ENCODE data around the gene C9.
"Not testable (repeated sequence)": the region's sequence is repeated elsewhere in the genome, so short reads cannot be mapped to it uniquely, and the experiment has no call there.

C9 gene

GRCh38 chr5:39364367-39364766, at the start of gene C9:
Gene C9 (minus strand): TSS chr5:39364495. CDS start chr5:39364464, 31 bp downstream.
- no peak for DNase-seq

- DNase-seq = no peak
Observed at GRCh38 chr5:39413771-39414170, 49.5 kb upstream of the C9 start.

- DNase-seq = no peak
Observed at GRCh38 chr5:39412721-39413394, 48.6 kb upstream of the C9 start.

DNA sequence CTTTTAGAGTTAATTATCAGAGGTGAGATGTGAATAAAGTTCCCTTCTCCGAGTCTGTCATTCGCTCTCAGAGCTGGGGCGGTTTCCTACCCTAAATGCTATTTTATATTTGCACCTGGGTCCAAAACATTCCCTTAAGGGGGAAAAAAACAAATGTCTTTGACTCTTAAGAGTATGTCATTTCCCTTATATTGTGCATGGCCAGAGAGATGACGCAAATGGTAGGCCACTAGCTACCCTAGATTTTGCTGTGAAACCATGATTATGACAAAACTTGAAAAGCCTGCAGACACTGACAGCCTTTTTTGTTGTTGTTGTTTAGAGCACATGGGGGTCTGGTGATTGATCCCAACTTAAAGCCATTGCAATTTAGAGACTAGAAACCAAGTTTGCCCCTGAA, 47.7 kb upstream of the C9 start:
- DNase-seq = no peak

GRCh38 chr5:39411061-39411460, 46.8 kb upstream of the C9 start:
- DNase-seq = no peak

- no peak for DNase-seq
Observed at GRCh38 chr5:39409033-39409432, 44.7 kb upstream of the C9 start.

DNA sequence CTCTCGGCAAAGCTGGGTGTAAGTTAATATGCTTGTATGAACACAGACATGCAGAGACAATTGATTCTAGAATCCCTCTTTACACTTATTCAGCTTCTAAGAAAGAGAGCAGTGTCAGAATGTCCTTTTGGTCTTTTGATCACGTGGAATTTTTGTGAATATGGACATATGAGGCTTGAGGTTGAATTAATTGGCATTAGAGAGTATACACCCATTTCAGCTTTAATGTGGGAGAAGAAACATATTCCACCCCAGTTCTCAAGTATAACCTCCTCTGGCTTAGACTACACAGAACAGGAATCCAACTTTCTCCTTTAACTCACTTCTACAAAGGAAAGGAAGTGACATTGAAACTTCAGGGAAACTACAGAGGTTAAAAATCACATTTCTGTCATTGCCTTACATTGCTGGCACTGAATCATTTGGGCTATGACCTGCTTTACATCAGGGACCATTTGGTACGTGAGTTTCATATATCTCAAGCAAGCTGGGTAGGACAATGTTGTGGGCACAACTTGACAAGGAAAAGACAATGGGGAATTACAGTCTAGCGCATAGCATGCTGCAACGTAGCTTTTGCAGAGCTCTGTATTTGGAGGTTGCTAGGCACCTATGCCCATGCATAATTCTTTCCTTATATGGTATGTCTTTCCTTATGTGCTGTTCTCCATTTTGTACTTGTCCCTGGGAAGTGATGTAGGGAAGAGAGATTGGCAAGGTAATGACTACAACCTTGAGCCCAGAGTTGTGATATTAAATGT, 41.0 kb upstream of the C9 start:
- DNase-seq = no peak

DNA sequence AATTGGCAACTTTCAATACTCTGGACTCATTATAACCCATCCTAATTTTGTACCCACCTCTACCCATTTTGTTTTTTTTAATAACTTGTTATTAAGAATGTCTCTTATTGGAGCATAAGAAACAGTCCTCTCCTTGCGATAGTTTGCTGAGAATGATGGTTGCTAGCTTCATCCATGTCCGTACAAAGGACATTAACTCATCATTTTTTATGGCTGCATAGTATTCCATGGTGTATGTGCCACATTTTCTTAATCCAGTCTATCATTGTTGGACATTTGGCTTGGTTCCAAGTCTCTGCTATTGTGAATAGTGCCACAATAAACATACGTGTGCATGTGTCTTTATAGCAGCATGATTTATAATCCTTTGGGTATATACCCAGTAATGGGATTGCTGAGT, 39.5 kb upstream of the C9 start:
- not testable (repeated sequence) for DNase-seq

GRCh38 chr5:39402140-39402539, 37.8 kb upstream of the C9 start:
- DNase-seq = not testable (repeated sequence)

- DNase-seq = no peak
Observed at GRCh38 chr5:39400713-39401578, 36.7 kb upstream of the C9 start.

DNA sequence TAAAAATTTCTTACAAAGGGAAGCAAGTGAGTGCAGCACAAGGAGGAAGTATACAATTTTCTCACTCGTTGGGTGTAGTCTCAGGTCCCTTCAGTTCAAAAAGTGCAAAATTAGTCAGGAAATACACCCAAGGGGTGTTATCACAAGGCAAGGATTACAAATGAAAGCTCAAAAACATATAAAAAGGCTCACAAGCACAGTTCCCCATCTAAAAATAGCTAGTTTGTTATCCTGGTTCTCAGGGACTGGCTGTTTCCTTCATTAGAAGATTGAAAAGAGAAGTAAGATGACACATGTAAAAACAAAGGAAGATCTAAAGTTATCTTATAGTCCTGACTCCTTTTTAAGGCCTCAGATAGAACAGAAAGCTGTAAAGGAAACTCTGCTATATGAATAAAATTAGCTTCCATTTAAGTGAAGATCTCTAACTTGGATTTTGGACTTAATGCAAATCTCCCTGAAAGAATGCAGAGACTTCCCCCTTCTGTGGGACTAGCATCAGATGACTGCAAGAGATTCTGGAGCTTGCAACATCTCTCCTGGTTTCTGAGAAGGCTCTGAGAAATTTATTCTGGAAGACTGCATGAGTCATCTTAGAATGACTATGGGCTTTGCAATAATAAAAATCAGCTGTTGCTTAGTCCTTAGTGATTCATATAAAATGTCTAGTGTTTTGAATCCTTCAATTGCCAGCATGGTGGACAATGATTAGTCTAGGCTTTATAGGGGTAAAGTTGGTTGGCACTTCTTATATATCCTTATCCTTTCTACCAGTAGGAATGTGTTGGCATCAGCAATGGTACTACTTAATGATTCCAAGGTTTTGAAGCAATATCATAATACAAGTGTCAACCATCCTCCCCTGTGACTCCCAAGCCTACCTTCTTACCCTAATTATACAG, 35.1 kb upstream of the C9 start:
- peak; percentile 12 for DNase-seq

- no peak for DNase-seq
Observed at GRCh38 chr5:39396843-39397242, 32.5 kb upstream of the C9 start.

DNA sequence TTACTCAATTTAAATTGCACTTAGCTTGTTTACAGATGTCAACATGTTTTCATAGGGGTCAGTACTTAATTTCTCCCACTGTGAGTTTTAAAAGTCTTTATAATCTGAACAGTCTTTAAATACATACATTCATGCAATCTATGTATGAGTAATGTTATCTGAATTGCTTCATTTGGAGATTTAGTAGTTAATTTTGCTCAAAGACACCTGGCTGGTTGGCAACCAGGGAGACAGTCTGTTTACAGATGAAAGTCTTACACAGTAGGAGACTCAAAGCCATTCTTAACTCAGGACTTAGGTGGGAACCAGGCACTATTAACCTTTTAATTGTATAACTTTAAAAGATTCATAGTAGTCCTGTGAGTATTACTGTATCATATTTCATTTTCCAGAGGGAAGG, 31.2 kb upstream of the C9 start:
- no peak for DNase-seq

DNA sequence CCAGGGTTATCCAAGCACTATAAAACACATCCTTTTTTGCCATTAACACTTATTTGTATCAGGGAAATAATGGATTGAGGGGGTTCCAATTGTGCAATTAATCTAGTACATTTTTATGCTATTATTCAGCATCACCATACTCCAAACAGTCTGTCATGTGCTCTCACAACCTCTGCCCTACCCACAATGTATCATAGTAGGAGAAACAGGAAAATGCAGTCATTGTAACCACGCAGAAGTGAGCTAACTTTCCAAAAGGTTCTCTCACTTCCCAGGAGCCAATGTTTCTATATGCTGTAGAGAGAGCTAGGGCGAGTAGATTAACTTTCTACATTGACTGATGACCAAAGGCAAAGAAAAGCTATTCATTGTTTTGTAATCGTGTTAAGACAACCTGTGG, 30.7 kb upstream of the C9 start:
- no peak for DNase-seq

DNA sequence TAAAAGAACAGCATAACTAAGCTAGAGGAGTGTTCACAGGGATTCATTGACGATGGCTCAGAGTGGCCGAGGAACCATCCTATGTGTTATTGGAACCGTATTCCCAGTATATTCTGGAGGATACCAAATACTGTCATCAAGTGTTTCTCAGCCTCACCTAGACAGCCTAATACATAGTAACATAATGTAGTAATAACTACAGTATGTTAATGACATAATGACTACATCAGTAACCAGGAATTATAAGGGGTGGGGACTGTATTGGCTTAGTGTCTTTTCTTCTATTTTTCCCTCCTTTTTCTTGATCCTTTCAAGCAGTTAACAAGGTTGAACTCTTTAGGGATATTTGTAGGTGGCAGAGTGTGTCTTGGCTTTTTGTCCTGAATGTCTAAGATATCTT, 26.6 kb upstream of the C9 start:
- DNase-seq = no peak

DNA sequence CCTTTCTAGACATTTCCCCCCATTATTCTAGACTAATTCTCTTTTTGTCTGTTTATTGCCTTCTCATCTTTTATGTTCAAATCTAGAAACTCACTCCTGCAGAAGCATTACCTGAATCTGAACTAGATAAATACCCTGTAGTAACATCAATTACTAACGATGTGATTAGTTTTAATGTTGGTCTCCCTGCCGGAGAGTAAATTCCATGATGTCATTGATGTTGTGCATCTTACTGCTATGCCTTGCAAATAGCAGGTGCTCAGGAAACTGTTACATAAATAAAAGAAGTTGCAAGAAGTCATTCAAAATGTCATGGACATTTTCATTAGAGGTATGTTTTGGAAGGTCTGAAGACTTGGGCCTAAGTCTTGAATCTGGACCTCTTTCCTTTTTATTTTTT, 23.0 kb upstream of the C9 start:
- DNase-seq = no peak

- no peak for DNase-seq
Observed at GRCh38 chr5:39384271-39384670, 20.0 kb upstream of the C9 start.

GRCh38 chr5:39381376-39381775, 17.1 kb upstream of the C9 start:
- no peak for DNase-seq

GRCh38 chr5:39379693-39380092, 15.4 kb upstream of the C9 start:
- no peak for DNase-seq

DNA sequence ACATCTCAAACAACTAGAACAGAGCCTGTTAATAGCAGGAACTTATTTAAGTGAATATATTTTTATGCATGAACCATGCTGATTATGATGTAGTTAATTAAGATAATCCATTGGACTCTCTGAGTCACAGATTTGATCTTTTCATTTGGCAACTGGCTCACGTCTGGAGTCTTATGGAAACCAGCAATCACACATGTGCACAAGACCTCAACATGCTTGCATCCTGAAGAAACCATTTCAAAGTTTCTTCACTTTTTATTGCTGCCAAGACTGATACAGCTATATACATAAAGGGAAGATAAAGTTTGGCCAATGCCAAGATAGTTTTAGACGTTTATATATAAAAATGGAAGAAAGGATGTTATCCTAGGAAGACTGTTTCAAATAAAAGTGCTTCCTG, 13.3 kb upstream of the C9 start:
- DNase-seq = no peak

DNA sequence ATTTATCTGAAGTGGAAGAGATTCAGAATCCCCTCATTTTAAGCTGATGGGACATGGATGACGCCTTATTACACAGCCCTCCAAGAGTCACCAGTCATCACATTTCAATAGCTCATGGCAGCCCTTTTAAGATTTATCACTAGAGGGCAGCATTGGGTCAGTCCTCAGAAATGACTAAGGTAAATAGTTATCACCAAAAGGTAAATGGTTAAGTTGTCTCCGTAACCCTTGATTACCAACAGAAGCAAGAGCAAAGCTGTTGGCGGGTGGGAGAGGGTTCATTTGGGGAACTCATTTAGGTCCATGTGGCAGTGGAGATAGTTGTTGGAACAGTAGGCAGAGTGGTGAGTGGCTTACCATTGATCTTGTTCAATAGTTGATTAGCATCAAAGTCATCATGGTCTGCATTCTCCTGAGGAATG, 12.0 kb upstream of the C9 start:
- peak; percentile 62 for DNase-seq

DNA sequence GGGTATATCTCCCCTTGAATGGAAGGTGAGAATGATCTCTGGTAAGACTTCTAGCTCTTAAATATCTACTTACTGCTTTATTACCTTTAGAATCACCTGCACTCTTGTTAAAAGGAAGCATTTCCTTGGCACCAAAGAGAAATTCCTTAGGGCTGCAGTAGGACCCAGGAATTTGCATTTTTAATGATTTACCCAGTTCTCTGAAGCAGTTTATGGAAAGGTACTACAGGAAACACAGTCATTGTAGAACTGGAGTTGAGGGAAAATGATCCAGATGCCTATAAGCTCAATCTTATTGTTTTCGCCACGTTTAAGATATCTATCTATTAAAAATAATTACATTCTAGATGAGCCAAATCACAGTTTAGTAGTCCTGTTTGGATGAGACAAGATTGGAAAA, 9.5 kb upstream of the C9 start:
- no peak for DNase-seq

DNA sequence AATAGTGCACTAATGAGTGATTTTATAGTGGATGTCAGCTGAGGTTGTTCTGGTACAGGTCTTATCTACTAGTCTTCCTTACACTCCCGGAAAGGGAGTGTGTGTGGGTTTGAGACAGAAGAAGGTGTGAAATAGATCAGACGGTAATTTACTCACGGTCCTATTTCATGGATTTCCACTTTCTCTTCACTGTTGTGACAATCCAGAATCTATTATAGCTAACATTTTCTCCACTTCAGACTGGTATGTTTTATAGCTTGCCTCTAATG, 7.0 kb upstream of the C9 start:
- no peak for DNase-seq
